Measurements from ENCODE around the gene TENT5A. TPM values are rescaled to one million over a fixed set of nuclear protein-coding genes. Genes with fewer than 3 reads are reported as not detected.

Gene TENT5A
- total RNA-seq, 4 donors from 2014 or later, result 3.9 to 9.9 (median 7.4) TPM

GRCh38 chr6:81768150-81768942, 15.9 kb upstream of the TENT5A start:
- TF ChIP-seq, protein P1, sequence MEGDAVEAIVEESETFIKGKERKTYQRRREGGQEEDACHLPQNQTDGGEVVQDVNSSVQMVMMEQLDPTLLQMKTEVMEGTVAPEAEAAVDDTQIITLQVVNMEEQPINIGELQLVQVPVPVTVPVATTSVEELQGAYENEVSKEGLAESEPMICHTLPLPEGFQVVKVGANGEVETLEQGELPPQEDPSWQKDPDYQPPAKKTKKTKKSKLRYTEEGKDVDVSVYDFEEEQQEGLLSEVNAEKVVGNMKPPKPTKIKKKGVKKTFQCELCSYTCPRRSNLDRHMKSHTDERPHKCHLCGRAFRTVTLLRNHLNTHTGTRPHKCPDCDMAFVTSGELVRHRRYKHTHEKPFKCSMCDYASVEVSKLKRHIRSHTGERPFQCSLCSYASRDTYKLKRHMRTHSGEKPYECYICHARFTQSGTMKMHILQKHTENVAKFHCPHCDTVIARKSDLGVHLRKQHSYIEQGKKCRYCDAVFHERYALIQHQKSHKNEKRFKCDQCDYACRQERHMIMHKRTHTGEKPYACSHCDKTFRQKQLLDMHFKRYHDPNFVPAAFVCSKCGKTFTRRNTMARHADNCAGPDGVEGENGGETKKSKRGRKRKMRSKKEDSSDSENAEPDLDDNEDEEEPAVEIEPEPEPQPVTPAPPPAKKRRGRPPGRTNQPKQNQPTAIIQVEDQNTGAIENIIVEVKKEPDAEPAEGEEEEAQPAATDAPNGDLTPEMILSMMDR (IDR thresholded peaks at IDR 0.05), result no peak
- TF ChIP-seq POLR2A (IDR thresholded peaks at IDR 0.05), result no peak
- H3K36me3 ChIP-seq, result no peaks in the 10 kb centered on the region
- intact Hi-C loops (cut with DNase I), result no loop called here
- WGBS, 2 donors, result 59 to 82% methylated on average over 2 of the region's 2 CpGs
- no peaks in the 10 kb centered on the region for H3K9me3 ChIP-seq
- no peak overlapping the region for H3K4me3 ChIP-seq
- H3K4me1 ChIP-seq, result peaks cover 0 to 12% (median 0%) of the 10 kb centered on the region in 3 donors
- H3K27ac ChIP-seq, result no peak overlapping the region
- DNase-seq, result no peak
- no peaks in the 10 kb centered on the region for H3K27me3 ChIP-seq

- Histone ChIP-seq H3K36me3 (no peaks in the 10 kb centered on the region), H3K4me1 (peaks cover 0 to 12% (median 0%) of the 10 kb centered on the region in 3 donors), H3K27ac (no peak overlapping the region), H3K4me3 (no peak overlapping the region), H3K9me3 (no peaks in the 10 kb centered on the region), H3K27me3 (no peaks in the 10 kb centered on the region)
- no peak for DNase-seq
- no peak for TF ChIP-seq POLR2A (IDR thresholded peaks at IDR 0.05)
- TF ChIP-seq, protein P1 (IDR thresholded peaks at IDR 0.05), result no peak
- intact Hi-C loops (cut with DNase I), result no loop called here
- 61 to 70% methylated on average over 4 of the region's 4 CpGs for WGBS, 2 donors
These were observed 14.8 kb upstream of the TENT5A start for GRCh38 chr6:81767163-81767891.

GRCh38 chr6:81766482-81767069, 14.1 kb upstream of the TENT5A start:
- 0 to 29% methylated on average over 2 to 3 of the region's 3 CpGs for WGBS, 2 donors
- H3K4me1 ChIP-seq, result peaks cover 0 to 15% (median 3%) of the 10 kb centered on the region in 3 donors
- H3K36me3 ChIP-seq, result no peaks in the 10 kb centered on the region
- H3K9me3 ChIP-seq, result no peaks in the 10 kb centered on the region
- H3K27me3 ChIP-seq, result no peaks in the 10 kb centered on the region
- H3K27ac ChIP-seq, result peak overlapping the region in 2 of 4 donors; percentile 8 to 32
- intact Hi-C loops (cut with DNase I), result no loop called here
- no peak for DNase-seq
- no peak for TF ChIP-seq POLR2A (IDR thresholded peaks at IDR 0.05)
- TF ChIP-seq, protein P1 (IDR thresholded peaks at IDR 0.05), result no peak
- no peak overlapping the region for H3K4me3 ChIP-seq

DNA sequence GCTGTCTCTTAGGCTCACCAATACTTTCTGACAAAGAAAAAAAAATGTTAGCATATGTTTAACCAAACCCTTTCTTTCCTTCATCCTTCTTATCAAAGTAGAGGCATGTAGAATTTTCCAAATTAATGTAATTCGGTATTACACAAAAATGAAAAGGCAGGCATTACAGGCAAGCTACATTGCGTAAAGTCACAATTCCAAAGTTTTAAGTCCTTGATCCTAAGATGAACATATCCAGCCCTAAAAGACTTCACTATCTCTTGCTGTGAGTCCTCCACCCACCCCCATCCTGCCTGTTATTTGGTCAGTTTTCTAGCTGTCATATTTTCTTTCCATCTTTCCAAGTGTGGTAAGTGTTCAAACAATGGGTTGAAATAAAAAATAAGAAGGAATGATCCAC, 12.1 kb upstream of the TENT5A start:
- Histone ChIP-seq H3K27me3 (no peaks in the 10 kb centered on the region), H3K4me3 (no peak overlapping the region), H3K9me3 (no peaks in the 10 kb centered on the region), H3K4me1 (peaks cover 0 to 24% (median 8%) of the 10 kb centered on the region in 3 donors), H3K27ac (no peak overlapping the region), H3K36me3 (no peaks in the 10 kb centered on the region)
- no peak for DNase-seq
- TF ChIP-seq, protein P1 (IDR thresholded peaks at IDR 0.05), result no peak
- TF ChIP-seq POLR2A (IDR thresholded peaks at IDR 0.05), result no peak
- WGBS, 2 donors, result 95% methylated on average over 2 of the region's 2 CpGs
- intact Hi-C loops (cut with DNase I), result no loop called here

GRCh38 chr6:81763968-81764367, 11.5 kb upstream of the TENT5A start:
- Histone ChIP-seq H3K36me3 (no peaks in the 10 kb centered on the region), H3K4me3 (no peak overlapping the region), H3K27ac (no peak overlapping the region), H3K4me1 (peaks cover 0 to 24% (median 8%) of the 10 kb centered on the region in 3 donors), H3K9me3 (no peaks in the 10 kb centered on the region), H3K27me3 (no peaks in the 10 kb centered on the region)
- no peak for DNase-seq
- intact Hi-C loops (cut with DNase I), result no loop called here
- 81 to 88% methylated on average over 3 of the region's 3 CpGs for WGBS, 2 donors
- TF ChIP-seq, protein P1 (IDR thresholded peaks at IDR 0.05), result no peak
- TF ChIP-seq POLR2A (IDR thresholded peaks at IDR 0.05), result no peak

Measured in esophagus squamous epithelium (tissue), 5 donors.